Stimulated activated CD8-positive, alpha-beta memory T cell treated with anti-CD3 and anti-CD28 coated beads, Interleukin-12 subunit alpha, Interleukin-12 subunit beta, amount 100 ng/mL, for 24 hours (primary cell): Measurements from ENCODE around the gene OR5T2.
"Not testable (repeated sequence)": the region's sequence is repeated elsewhere in the genome, so short reads cannot be mapped to it uniquely, and the experiment has no call there.

Experiments used
- DNase-seq: peaks from one replicate; pipeline ENCODE4 v3.0.0-alpha.2; 2020; ENCODE audit errors: extremely low read depth

OR5T2 gene

DNA sequence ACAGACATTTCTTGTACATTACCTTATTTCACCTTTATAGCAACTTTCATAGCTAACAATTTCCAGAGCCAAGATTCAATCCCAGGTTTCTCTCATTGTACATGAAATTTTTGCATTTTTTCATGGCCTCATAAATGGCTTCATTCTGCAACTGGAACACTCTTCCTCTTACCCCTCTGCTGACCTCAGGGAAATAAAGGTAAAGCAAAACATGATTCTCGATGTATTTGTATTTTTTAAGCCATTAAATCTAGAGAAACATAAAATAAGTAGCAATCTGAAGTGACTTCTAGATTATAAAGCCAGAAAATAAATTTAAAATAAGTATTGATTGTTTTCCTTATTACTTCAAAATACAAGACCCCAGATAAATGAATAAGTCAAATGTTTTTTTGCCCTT, at the start of gene OR5T2:
Gene OR5T2 (minus strand): TSS at position 101 of the 400 bp plus-strand sequence. CDS start 1,193 bp downstream, outside the sequence.
- DNase-seq: no peak

DNA sequence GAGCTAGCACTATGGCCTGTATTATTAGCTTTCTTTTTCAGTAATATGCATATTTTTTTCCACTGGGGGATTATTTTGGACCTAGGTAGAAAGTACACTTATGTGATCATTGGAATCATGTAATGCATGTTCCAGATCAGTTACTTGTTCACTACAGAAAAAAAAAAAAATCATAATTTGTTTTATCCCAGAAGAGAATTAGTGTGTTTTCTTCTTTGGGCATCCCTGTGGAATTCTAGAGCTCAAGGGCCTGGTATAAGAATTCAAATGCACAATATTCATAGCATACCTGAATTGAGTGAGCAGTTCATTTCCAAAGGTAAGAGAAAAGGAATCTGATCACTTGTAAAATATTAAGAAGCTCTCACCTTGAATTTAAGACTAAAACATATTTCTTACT, 39.8 kb upstream of the OR5T2 start, which contains the start of gene OR5T1:
Gene OR5T1 (plus strand): TSS at position 301 of the 400 bp plus-strand sequence. CDS start 1,485 bp downstream, outside the sequence.
- no peak for DNase-seq

DNA sequence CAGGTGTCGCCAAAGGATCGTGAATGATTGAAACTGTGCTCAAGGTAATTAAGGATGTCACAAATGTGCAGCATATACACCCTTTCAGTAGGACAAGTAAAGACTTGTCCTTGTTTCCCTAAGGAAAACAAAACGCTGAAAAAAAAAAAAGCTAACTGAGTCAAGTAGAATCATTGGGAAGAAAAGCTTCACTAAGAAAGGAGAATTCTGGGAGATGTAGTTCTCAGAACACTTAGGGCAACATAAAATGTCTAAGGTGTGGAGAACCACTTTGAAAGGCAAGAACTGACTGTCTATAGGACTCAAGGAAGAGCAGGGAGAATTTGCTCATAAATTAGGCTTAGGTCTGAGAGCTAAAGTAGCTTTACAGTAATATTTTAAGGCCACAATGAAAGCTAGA, 37.0 kb upstream of the OR5T2 start:
- no peak for DNase-seq

DNA sequence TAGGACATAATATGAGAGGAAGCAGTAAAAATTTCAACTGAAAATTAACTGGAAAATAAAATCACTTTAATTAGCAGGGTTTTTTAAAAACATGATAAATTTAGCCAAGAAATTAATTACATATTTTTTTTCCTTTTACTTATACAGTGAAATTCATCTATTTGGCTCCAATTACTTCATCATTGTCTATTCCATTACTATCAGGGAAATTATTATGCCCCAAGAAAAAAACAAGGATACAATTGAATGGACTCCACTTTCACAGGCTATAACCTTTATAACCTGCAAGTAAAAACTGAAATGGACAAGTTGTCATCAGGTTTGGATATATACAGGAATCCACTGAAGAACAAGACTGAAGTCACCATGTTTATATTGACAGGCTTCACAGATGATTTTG, 17.9 kb upstream of the OR5T2 start, which contains the start of gene OR5T3:
Gene OR5T3 (plus strand): TSS at position 301 of the 400 bp plus-strand sequence. CDS start 0 bp downstream, at position 301.
- no peak for DNase-seq

DNA sequence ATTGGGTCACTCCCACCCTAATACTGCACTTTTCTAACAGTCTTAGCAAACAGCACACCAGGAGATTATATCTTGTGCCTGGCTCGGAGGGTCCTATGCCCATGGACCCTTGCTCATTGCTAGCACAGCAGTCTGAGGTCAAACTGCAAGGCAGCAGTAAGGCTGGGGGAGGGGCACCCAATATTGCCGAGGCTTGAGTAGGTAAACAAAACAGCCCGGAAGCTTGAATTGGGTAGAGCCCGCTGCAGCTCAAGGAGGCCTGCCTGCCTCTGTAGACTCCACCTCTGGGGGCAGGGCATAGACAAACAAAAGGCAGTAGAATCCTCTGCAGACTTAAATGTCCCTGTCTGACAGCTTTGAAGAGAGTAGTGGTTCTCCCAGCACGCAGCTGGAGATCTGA, 14.3 kb downstream of the OR5T2 start:
- DNase-seq: not testable (repeated sequence)

DNA sequence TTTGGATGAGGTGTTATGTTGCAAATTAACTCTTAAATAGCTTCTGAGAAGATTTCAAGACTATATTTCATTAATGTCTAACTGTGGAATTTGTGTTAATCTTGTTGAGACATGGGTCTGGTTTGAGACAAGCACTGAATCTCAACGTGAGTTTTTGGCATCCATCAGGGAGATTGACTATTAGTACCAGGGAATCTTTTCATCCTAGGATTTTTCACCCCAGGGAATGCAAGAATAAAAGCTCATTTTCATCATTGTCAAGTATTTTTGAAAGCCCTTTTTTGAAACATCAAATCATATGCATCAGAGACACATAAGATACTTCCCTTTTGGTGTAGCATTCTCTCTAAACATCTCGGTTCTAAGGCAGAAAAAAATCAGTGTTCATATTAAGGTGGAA, 19.5 kb downstream of the OR5T2 start:
- no peak for DNase-seq

DNA sequence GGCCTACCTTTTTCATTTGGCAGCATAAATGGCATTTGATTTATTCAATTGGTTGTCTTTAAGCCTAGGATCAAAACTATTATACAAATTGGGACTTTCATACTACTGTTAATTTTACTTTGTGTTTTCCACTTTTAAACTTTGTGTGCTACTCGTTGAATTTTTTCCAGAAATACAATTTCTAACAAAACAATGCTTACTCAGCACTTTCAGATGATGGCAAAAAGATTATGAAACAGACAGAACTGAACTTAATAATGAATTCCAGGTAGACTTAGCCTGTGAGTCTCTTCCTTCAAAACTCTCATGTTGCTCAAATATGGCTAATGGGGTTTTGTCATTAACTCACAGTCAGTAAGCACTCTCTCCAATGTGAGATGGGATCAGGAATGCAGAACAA, 26.3 kb downstream of the OR5T2 start:
- no peak for DNase-seq

DNA sequence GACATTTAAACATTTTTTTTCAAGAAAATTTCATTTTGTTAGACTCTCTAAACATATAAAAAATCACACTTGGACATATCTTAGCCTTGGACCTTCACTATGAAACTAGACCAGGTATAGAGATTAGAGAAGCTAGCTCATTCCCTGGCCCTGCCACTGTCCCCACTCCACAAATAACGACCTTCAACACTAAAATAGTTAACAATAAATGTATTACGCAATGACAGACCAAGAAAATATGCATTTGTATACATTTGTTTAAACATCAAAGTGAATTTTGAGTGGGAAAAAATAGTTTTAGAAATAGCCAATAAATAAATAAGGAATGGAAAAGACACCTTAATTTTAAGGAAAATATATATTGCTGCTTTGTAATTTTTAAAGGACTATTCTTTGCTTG, 36.7 kb downstream of the OR5T2 start:
- no peak for DNase-seq

DNA sequence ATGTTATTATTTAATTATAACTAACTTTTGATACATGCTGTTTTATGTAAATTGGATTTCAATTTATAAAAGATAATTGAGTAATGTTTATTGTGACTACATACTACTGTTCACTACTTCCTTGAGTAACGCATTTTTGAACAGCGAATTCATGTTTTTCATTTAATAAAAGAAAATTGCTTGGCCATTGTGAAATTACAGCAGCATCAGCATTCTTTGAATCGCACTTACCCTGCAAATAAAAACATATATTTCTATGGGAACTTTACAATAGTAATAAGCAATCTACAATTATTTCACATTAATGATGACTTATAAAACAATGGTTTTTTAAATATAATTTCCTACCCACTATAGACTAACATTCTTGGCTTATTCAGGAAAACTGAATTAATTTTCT, 37.4 kb downstream of the OR5T2 start:
- DNase-seq: no peak

DNA sequence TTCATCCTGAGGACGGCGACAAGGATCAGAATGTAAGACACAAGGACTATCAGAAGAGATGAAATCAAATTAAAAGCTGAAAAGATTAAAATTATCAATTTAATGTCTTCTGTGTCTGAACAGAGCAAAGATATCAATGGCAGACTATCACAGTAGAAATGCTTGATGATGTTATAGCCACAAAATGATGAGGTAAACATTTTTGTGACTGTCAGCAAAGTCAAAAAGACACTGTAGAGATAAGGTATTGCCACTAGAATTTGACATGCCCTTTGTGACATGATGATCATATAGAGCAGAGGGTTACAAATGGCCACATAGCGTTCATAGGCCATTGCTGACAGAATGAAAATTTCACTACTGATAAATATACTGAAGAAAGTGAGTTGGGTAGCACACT, 45.5 kb downstream of the OR5T2 start:
- no peak for DNase-seq

DNA sequence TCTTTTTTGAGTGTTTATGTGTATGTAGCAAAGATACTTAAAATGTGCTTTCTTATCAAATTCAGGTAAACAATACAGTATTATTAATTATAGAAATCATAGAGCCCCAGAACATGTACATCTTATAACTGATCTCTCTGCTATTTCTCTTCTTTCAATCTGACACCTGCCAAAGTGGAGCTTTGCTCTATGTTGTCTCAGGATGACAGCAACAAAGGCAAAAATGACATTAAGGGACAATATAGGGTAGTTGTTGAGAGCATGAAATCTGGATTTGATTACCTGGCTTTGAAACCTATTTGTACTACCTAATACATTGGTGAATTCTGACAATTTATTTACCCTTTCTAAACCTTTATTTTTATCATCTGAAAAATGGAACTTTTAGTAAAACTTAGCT, 50.6 kb downstream of the OR5T2 start:
- no peak for DNase-seq
